Gastroesophageal sphincter (tissue), 4 donors: ENCODE measurements around the gene LYPD5. TPM values are rescaled to one million over a fixed set of nuclear protein-coding genes. Genes with fewer than 3 reads are reported as not detected.

Experiments used
- ATAC-seq: fragments of 150-250 bp; one replicate; pipeline ENCODE4 v1.9.1; 2016; ENCODE audit warnings: mild to moderate bottlenecking, moderate library complexity
- H3K27ac ChIP-seq, 4 donors: fragments of 200-600 bp; sonication (generic) in 3 of 4; 1 replicate in 3 of 4; 2 replicates in 1 of 4; pipeline ENCODE4 v1.5.1; 2016 to 2019
- H3K27me3 ChIP-seq: fragments of 200-600 bp; sonication (generic); one replicate; pipeline ENCODE4 v1.5.1; 2019
- H3K36me3 ChIP-seq, 2 donors: fragments of 200-600 bp; sonication (generic); one replicate each; pipeline ENCODE4 v1.5.1; 2019; ENCODE audit warnings: control low read depth in 1 of 2
- H3K4me1 ChIP-seq, 3 donors: fragments of 200-600 bp; sonication (generic); 1 replicate in 2 of 3; 2 replicates in 1 of 3; pipeline ENCODE4 v1.5.1; 2016 to 2019; ENCODE audit warnings: control low read depth in 2 of 3
- H3K4me3 ChIP-seq, 2 donors: fragments of 200-600 bp; sonication (generic); one replicate each; pipeline ENCODE4 v1.5.1; 2019; ENCODE audit warnings: mild to moderate bottlenecking in 1 of 2, moderate library complexity in 1 of 2
- H3K9me3 ChIP-seq, 3 donors: fragments of 200-600 bp; sonication (generic); one replicate each; pipeline ENCODE4 v1.5.1; 2017 to 2019; ENCODE audit warnings: control low read depth in 2 of 3
- CTCF ChIP-seq, 4 experiments: fragments of 200-600 bp in 2 of 4; fragments of 450-650 bp in 2 of 4; sonication (generic) in 1 of 4; IDR thresholded peaks; one replicate each; pipeline ENCODE4 v1.5.1; 2017 to 2019; ENCODE audit warnings: antibody characterized with exemption in 4 of 4, mild to moderate bottlenecking in 2 of 4, moderate library complexity in 2 of 4
- EP300 ChIP-seq: sonication (generic); formaldehyde crosslinking; IDR thresholded peaks from one replicate; pipeline ENCODE4 v1.6.1; 2017; ENCODE audit warnings: antibody characterized with exemption, mild to moderate bottlenecking
- POLR2A ChIP-seq, 2 donors: fragments of 450-650 bp; IDR thresholded peaks; one replicate each; pipeline ENCODE4 v1.6.1; 2017; ENCODE audit warnings: antibody characterized with exemption in 2 of 2, mild to moderate bottlenecking in 2 of 2, moderate library complexity in 1 of 2
- POLR2AphosphoS5 ChIP-seq: sonication (generic); formaldehyde crosslinking; IDR thresholded peaks from one replicate; pipeline ENCODE4 v1.6.1; 2017; ENCODE audit warnings: antibody characterized with exemption
- WGBS, 2 donors: methylation state at CpG; one replicate each; pipeline ENCODE4 v1.1.5; 2018; ENCODE audit warnings: low coverage in 1 of 2; 5-methylcytosine and 5-hydroxymethylcytosine counted together
- total RNA-seq, 4 donors: library from RNA; depleted of rRNA; stranded (reverse); fragments of >200 nt; gene quantifications; one replicate each; pipeline ENCODE4 v1.1.0, GENCODE V29; 2016

LYPD5 gene
- total RNA-seq, 4 donors from 2014 or later: 3.1 to 9.8 (median 5.2) TPM

DNA sequence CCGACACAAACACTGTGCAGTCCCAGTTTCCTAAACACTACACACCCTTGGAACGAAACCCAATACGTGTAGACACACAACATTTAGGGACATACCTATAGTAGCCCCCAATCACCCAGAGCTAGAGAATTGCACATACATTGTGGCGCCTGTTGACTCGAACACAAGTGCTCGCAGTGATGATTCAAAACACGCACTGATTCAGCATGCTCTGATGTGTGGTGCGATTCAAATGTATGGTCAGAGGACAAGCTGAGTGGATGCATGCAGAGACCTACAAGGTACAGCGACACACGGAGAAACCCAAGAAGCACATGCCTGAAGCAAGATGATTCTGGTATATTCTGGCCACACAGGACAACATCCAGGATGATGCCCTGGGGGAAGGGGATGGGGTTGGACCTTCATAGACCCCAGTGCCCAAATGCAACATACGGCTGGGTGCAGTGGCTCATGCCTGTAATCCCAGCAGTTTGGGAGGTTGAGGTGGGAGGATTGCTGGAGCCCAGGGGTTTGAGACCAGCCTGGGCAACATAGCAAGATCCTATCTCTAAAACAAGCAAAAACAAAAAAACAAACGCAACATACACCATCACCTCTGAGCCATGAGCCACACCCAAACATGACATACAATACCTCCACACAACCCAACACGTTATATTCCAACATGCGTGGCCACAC is 20.5 kb downstream of the LYPD5 start:
- H3K4me3 ChIP-seq: no peak overlapping the region
- TF ChIP-seq POLR2A (IDR thresholded peaks at IDR 0.05) (no peak), POLR2AphosphoS5 (no peak), EP300 (no peak), CTCF (IDR thresholded peaks at IDR 0.05) (no peak)
- WGBS, 2 donors: 87 to 90% methylated on average over 11 to 12 of the region's 14 CpGs
- H3K9me3 ChIP-seq: no peaks in the 10 kb centered on the region
- ATAC-seq: no peak
- no peaks in the 10 kb centered on the region for H3K36me3 ChIP-seq
- H3K27me3 ChIP-seq: peaks cover 59% of the 10 kb centered on the region
- peaks cover 0 to 33% (median 13%) of the 10 kb centered on the region in 3 donors for H3K4me1 ChIP-seq
- no peak overlapping the region for H3K27ac ChIP-seq

- TF ChIP-seq EP300 (no peak), CTCF (IDR thresholded peaks at IDR 0.05) (no peak), POLR2AphosphoS5 (no peak), POLR2A (IDR thresholded peaks at IDR 0.05) (no peak)
- ATAC-seq: no peak
- H3K4me3 ChIP-seq: peak within 1 kb of the TSS in 1 of 2 donors; percentile 24
These were observed 21.3 kb downstream of the LYPD5 start, which contains the start of gene KCNN4 for GRCh38 chr19:43780706-43781525. KCNN4 (minus strand) TSS chr19:43780973; CDS start chr19:43780861, 112 bp downstream.

DNA sequence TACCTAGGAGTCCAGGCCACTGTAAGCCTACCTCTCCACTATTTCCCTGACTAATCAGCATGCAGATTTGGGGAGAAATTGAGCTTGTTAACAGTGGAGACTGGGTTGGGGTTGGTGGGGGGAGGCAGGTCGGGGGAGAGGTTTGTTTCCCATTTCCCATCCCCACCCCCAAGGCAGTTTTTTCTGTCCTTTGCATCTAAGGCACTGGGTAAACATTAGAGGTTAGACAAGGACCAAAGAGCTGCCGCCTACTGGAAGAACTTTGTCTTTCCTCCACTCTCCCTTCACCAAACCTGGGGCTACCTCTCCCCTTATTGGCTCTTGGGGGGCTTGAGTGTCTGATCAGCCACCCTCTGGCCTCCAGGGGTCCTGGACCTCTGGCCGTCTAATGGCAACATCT is 22.4 kb downstream of the LYPD5 start:
- H3K4me3 ChIP-seq: no peak overlapping the region
- peaks cover 0 to 35% (median 16%) of the 10 kb centered on the region in 3 donors for H3K4me1 ChIP-seq
- no peaks in the 10 kb centered on the region for H3K9me3 ChIP-seq
- 55% methylated on average over 2 of the region's 3 CpGs; no CpG with 5 or more reads in 1 of the 2 donors for WGBS, 2 donors
- TF ChIP-seq CTCF (IDR thresholded peaks at IDR 0.05): no peak
- no peak for TF ChIP-seq EP300
- no peak for TF ChIP-seq POLR2A (IDR thresholded peaks at IDR 0.05)
- no peak for TF ChIP-seq POLR2AphosphoS5
- H3K36me3 ChIP-seq: no peaks in the 10 kb centered on the region
- no peak for ATAC-seq
- H3K27me3 ChIP-seq: peaks cover 74% of the 10 kb centered on the region
- H3K27ac ChIP-seq: peak overlapping the region in 2 of 4 donors; percentile 24 to 53

More at GRCh38 chr19:43780706-43781525, 21.3 kb downstream of the LYPD5 start, which contains the start of gene KCNN4:
- H3K4me1 ChIP-seq: peaks cover 0 to 33% (median 13%) of the 10 kb centered on the region in 3 donors
- peak within 1 kb of the TSS in 2 of 4 donors; percentile 24 to 53 for H3K27ac ChIP-seq
- WGBS, 2 donors: 40 to 42% methylated on average over 1 to 3 of the region's 19 CpGs
- no peaks in the 10 kb centered on the region for H3K9me3 ChIP-seq
- H3K27me3 ChIP-seq: peaks cover 66% of the 10 kb centered on the region
- H3K36me3 ChIP-seq: no peaks in the 10 kb centered on the region

DNA sequence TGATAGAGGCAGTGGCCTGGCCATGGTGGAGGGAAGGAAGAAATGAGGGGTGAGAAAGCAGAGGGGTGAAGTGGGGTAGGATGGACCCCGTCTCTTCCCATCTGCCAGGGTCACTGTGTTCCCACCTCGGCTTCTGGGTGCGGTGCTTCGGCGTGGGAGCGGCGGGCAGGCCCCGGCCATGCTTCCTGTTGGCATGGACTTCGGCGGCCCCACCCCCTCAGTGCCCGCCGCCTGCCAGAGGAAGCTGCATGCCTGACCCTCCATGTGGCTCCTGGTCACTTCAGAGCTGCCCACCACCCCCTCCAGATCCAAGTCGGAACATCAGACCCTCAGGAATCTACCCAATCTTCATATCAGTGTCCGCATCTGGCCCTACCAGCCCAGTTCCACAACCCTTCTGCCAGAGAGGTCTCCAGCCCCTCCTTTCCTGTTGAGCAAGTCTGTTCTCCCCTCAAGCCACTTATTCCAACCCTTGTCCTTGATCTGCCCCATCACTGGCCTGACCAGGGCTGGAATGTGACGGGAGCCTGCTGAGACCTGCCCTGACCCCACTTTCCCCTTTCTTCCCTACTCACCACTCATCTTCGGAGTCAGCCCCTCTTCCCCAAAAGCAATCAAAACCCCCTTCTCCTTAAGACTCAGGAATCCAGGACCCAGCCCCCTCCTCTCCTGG is 23.0 kb downstream of the LYPD5 start:
- Histone ChIP-seq H3K4me1 (peaks cover 0 to 35% (median 17%) of the 10 kb centered on the region in 3 donors), H3K27me3 (peaks cover 75% of the 10 kb centered on the region), H3K36me3 (no peaks in the 10 kb centered on the region), H3K4me3 (no peak overlapping the region), H3K27ac (peak overlapping the region in 2 of 4 donors; percentile 24 to 53), H3K9me3 (no peaks in the 10 kb centered on the region)
- 54 to 89% methylated on average over 3 to 9 of the region's 16 CpGs for WGBS, 2 donors
- ATAC-seq: no peak
- TF ChIP-seq CTCF (IDR thresholded peaks at IDR 0.05): no peak
